ENCODE data around the gene MAJIN. TPM values are rescaled to one million over a fixed set of nuclear protein-coding genes. Genes with fewer than 3 reads are reported as not detected.
A peak's percentile ranks its signal among the peaks of the same experiment; 100 is the strongest.
"Not testable (repeated sequence)": the region's sequence is repeated elsewhere in the genome, so short reads cannot be mapped to it uniquely, and the experiment has no call there.

Gene MAJIN
- total RNA-seq, 1 donor: not detected

DNA sequence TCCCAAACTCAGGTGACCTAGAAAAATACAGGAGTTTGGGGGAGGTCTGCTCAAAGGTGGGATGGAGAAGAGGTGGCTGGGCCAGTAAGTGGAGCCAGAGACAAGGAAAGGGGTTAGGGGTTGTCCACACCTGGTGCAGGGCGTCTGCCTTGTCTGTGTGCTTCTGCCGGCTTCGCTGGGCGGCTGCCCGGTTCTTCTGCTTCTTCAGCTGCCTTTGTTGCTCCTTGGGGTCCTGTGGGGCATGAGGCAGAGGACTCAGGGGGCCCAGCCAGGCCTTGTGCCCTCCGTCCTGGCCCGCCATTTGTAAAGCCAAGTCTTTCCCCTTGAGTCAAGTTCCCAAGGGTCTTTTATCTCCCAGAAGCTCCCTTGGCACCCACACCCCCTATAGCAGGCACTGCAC lies 22.4 kb upstream of the MAJIN start:
- TF ChIP-seq, protein P1, sequence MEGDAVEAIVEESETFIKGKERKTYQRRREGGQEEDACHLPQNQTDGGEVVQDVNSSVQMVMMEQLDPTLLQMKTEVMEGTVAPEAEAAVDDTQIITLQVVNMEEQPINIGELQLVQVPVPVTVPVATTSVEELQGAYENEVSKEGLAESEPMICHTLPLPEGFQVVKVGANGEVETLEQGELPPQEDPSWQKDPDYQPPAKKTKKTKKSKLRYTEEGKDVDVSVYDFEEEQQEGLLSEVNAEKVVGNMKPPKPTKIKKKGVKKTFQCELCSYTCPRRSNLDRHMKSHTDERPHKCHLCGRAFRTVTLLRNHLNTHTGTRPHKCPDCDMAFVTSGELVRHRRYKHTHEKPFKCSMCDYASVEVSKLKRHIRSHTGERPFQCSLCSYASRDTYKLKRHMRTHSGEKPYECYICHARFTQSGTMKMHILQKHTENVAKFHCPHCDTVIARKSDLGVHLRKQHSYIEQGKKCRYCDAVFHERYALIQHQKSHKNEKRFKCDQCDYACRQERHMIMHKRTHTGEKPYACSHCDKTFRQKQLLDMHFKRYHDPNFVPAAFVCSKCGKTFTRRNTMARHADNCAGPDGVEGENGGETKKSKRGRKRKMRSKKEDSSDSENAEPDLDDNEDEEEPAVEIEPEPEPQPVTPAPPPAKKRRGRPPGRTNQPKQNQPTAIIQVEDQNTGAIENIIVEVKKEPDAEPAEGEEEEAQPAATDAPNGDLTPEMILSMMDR (IDR thresholded peaks at IDR 0.05; ENCODE audit: insufficient read depth, low read depth, low read length): no peak
- DNase-seq (ENCODE audit: low read depth): no peak
- no peak overlapping the region for H3K4me3 ChIP-seq (ENCODE audit: low read depth, low read length)

DNA sequence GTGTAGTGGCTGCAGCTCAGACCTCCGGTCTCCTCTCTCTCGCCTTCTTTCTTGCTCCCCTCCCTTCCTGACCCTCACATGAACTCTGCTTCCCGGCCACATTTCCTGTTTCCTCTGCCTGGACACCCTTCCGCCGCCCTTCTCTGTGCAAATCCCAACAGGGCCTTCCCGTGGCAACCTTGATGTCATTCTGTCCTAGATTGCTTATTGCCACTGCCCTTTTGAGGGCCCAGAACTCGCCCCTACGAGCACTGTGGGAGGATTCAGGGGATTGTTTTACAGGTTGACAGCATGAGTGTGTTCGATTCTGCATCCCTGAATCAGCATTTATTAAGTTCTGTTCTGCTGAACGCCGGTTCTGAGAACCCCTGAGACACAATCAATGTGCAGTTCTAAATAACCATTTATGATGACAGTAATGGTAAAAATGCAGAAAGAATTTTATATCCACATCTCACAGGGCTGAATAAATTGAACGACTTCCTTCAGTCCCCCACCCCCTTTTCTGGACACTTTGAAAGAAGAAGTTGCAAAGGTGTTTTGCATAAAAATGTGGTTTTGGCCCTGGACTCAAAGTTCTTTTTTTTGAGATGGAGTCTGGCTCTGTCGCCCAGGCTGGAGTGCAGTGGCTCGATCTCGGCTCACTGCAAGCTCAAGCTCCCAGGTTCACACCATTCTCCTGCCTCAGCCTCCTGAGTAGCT lies 18.5 kb upstream of the MAJIN start:
- peak; percentile 40 for DNase-seq (ENCODE audit: low read depth)
- no peak overlapping the region for H3K4me3 ChIP-seq (ENCODE audit: low read depth, low read length)
- TF ChIP-seq, protein P1 (IDR thresholded peaks at IDR 0.05; ENCODE audit: insufficient read depth, low read depth, low read length): no peak

DNA sequence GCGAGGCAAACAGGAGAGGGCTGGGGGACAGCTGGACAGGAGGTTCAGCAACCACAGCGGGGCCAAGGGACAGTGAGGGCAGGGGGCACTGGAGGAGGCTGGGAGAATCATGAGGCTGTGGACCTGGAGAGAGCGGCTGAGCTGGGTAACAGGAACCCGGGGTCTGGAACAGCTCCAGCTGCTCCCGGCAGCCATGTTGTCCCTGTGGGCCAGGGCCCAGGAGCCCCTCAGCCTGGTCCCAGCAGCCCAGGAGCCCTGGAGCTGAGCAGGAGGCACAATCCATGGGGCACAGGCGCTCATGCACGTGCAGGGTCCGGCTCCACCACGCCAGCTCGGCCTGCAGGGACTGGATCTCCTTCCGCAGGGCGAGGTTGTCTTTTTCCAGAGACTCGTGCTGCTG lies 17.5 kb upstream of the MAJIN start:
- no peak overlapping the region for H3K4me3 ChIP-seq (ENCODE audit: low read depth, low read length)
- DNase-seq (ENCODE audit: low read depth): no peak
- TF ChIP-seq, protein P1 (IDR thresholded peaks at IDR 0.05; ENCODE audit: insufficient read depth, low read depth, low read length): no peak

DNA sequence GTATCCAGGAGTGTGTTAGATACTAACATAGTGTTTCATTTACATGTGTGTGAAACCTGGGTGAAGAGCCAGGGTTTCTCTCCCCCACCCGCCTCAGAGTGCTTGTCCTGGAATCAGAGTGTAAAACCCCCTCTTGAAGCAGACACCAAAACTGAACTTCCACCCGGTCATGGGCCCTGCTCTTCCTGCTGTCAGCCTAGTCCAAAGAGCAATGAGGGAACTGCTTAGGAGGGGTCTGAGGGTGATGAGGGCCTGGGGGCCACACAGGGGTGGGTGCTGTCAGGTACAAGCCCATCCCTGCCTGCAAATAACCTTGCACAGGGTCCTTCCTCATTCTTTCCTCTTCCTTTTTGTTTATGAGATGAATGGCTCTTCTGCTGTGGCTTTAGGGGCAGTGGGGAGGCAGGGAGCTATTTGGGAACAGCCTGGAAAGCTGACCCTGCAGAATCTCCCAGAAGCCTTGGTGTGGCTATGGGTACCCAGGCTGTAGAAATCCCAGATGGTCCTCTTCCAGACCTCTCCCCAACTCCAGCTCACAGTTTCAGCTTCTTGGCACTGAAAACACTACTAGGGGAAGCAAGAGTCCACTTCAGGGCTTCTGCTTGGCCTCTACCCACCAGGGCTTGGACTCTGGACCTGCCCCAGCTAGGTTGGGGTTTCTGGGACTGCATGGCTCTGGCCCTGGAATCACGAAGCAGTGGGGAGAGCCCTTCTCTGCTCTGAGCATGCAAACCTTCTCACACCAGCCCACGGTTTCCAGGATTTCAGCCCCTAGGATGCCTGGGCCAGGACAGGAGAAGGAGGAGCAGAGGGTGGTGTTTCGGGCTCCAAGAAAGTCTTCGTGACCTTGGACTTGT lies 16.3 kb upstream of the MAJIN start:
- DNase-seq (ENCODE audit: low read depth): no peak
- no peak overlapping the region for H3K4me3 ChIP-seq (ENCODE audit: low read depth, low read length)
- TF ChIP-seq, protein P1 (IDR thresholded peaks at IDR 0.05; ENCODE audit: insufficient read depth, low read depth, low read length): no peak

DNA sequence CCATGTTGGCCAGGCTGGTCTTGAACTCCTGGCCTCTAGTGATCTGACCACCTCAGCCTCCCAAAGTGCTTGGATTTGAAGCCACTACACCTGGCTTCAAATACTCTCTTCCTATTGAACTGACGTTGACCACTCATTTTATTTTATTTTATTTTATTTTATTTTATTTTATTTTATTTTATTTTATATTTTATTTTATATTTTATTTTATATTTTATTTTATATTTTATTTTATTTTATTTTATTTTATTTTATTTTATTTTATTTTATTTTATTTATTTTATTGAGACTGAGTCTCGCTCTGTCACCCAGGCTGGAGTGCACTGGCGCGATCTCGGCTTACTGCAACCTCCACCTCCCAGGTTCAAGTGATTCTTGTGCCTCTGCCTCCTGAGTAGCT lies 11.4 kb upstream of the MAJIN start:
- not testable (repeated sequence) for DNase-seq (ENCODE audit: low read depth); H3K4me3 ChIP-seq (ENCODE audit: low read depth, low read length)

DNA sequence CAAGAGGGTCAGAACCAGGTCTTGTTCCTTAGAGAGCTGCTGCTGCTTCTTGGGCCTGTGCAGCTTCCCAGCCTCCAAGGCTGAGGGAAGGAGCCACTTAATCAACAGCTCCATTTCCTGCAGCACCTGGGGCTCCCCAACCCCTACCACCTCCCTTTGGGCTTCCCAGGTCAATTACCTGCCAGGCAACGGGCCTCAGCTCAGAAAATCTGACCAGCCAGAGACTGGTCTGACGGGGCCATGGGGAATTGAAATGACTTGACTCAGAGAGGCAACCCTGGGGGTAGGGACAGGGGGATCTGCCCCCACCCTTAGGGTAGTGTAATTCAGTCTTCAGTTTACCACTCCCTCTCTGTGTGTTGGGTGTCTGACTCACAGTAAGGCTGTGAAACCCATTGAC lies 4.7 kb upstream of the MAJIN start:
- DNase-seq (ENCODE audit: low read depth): no peak
- no peak overlapping the region for H3K4me3 ChIP-seq (ENCODE audit: low read depth, low read length)
- TF ChIP-seq, protein P1 (IDR thresholded peaks at IDR 0.05; ENCODE audit: insufficient read depth, low read depth, low read length): no peak

DNA sequence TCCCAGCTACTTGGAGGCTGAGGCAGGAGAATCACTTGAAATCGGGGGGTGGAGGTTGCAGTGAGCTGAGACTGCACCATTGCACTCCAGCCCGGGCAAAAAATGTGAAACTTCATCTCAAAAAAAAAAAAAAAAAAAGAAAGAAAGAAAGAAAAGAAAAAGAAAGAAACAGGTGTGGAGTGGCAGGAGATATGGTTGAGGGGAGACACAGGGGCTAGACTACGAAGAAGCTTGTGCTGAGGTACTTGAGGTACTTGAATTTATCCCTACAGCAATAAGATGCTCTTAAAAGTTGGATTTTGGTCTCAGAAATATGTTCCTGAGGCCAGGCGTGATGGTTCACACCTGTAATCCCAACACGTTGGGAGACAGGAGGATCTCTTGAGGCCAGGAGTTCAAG lies 2.2 kb upstream of the MAJIN start:
- no peak overlapping the region for H3K4me3 ChIP-seq (ENCODE audit: low read depth, low read length)
- TF ChIP-seq, protein P1 (IDR thresholded peaks at IDR 0.05; ENCODE audit: insufficient read depth, low read depth, low read length): no peak
- DNase-seq (ENCODE audit: low read depth): no peak
